ENCODE results near the gene DSG3.

GRCh38 chr18:31491586-31491985, 44.0 kb downstream of the DSG3 start:
- TF ChIP-seq CTCF (IDR thresholded peaks at IDR 0.05): no peak
- no peak for TF ChIP-seq EZH2 (IDR thresholded peaks at IDR 0.05)

All from neural progenitor cell (in vitro differentiated cells).